Adipose tissue (tissue), 3 donors: ENCODE measurements around the gene ATG16L2. TPM values are rescaled to one million over a fixed set of nuclear protein-coding genes. Genes with fewer than 3 reads are reported as not detected.

Source experiments
- H3K27ac ChIP-seq: one replicate; pipeline ENCODE4 v1.5.1; 2013; ENCODE audit warnings: low read depth, low read length
- whole genome bisulfite sequencing, 3 donors: extraction: QIAGEN DNeasy Blood & Tissue Kit; methylation state at CpG; one replicate each; pipeline ENCODE4 v1.1.7; 2013; 5-methylcytosine and 5-hydroxymethylcytosine counted together
- polyA plus RNA-seq, 3 donors: library from polyadenylated mRNA; stranded (reverse); fragments of 200-250 nt; gene quantifications; one replicate each; pipeline ENCODE4 v1.2.3, GENCODE V29; 2013
- donor health status: healthy with polysubstance abuse.
- donor health status: Bipolar disorder and iron deficiency.
- donor health status: healthy.

Gene ATG16L2
- 10 to 100 TPM; 12.8 to 58.0 (median 26.1) TPM for polyA plus RNA-seq

GRCh38 chr11:72814286-72815109 lies at the start of gene ATG16L2:
Gene ATG16L2 (plus strand): TSS chr11:72814411. CDS start chr11:72814446, 35 bp downstream.
- peak within 1 kb of the TSS; percentile 85 for H3K27ac ChIP-seq
- WGBS, 3 donors: 0 to 1% (median 0%) methylated on average over 70 to 75 of the region's 75 CpGs

GRCh38 chr11:72764503-72764902 lies 49.7 kb upstream of the ATG16L2 start:
- H3K27ac ChIP-seq: no peak overlapping the region
- 65 to 85% (median 81%) methylated on average over 13 of the region's 13 CpGs for WGBS, 3 donors

- 65 to 89% (median 79%) methylated on average over 12 of the region's 12 CpGs for WGBS, 3 donors
- no peak overlapping the region for H3K27ac ChIP-seq
Observed at GRCh38 chr11:72766152-72766902, 47.9 kb upstream of the ATG16L2 start.

GRCh38 chr11:72767203-72768062 lies 46.8 kb upstream of the ATG16L2 start:
- 89 to 97% (median 92%) methylated on average over 4 of the region's 4 CpGs for WGBS, 3 donors
- no peak overlapping the region for H3K27ac ChIP-seq

- H3K27ac ChIP-seq: no peak overlapping the region
- 92 to 97% (median 93%) methylated on average over 3 of the region's 3 CpGs for WGBS, 3 donors
Observed at GRCh38 chr11:72768581-72768980, 45.6 kb upstream of the ATG16L2 start.

GRCh38 chr11:72769680-72770079 lies 44.5 kb upstream of the ATG16L2 start:
- 57 to 87% (median 83%) methylated on average over 4 of the region's 4 CpGs for WGBS, 3 donors
- no peak overlapping the region for H3K27ac ChIP-seq

- no peak overlapping the region for H3K27ac ChIP-seq
- WGBS, 3 donors: 76 to 94% (median 88%) methylated on average over 3 of the region's 3 CpGs
Observed at GRCh38 chr11:72770799-72771198, 43.4 kb upstream of the ATG16L2 start.

- no peak overlapping the region for H3K27ac ChIP-seq
- 65 to 70% (median 70%) methylated on average over 4 of the region's 4 CpGs for WGBS, 3 donors
Observed at GRCh38 chr11:72771507-72771906, 42.7 kb upstream of the ATG16L2 start.

GRCh38 chr11:72772059-72772458 lies 42.2 kb upstream of the ATG16L2 start:
- H3K27ac ChIP-seq: no peak overlapping the region
- 84 to 94% (median 92%) methylated on average over 12 of the region's 12 CpGs for whole genome bisulfite sequencing, 3 donors

GRCh38 chr11:72773291-72773690 lies 40.9 kb upstream of the ATG16L2 start:
- 20 to 59% (median 41%) methylated on average over 5 of the region's 5 CpGs for WGBS, 3 donors
- no peak overlapping the region for H3K27ac ChIP-seq

GRCh38 chr11:72773696-72774095 lies 40.5 kb upstream of the ATG16L2 start:
- no peak overlapping the region for H3K27ac ChIP-seq
- 48 to 80% (median 79%) methylated on average over 6 of the region's 6 CpGs for WGBS, 3 donors

GRCh38 chr11:72774499-72774898 lies 39.7 kb upstream of the ATG16L2 start:
- H3K27ac ChIP-seq: no peak overlapping the region
- 53 to 95% (median 89%) methylated on average over 6 of the region's 6 CpGs for WGBS, 3 donors

- WGBS, 3 donors: 77 to 95% (median 94%) methylated on average over 7 of the region's 7 CpGs
- no peak overlapping the region for H3K27ac ChIP-seq
Observed at GRCh38 chr11:72775288-72776110, 38.7 kb upstream of the ATG16L2 start.

- WGBS, 3 donors: 50 to 87% (median 85%) methylated on average over 9 of the region's 9 CpGs
- H3K27ac ChIP-seq: no peak overlapping the region
Observed at GRCh38 chr11:72776117-72776843, 37.9 kb upstream of the ATG16L2 start.

- 41 to 88% (median 83%) methylated on average over 6 to 7 of the region's 7 CpGs for WGBS, 3 donors
- H3K27ac ChIP-seq: no peak overlapping the region
Observed at GRCh38 chr11:72776844-72777754, 37.1 kb upstream of the ATG16L2 start.

- H3K27ac ChIP-seq: no peak overlapping the region
- 18 to 88% (median 81%) methylated on average over 5 of the region's 5 CpGs for WGBS, 3 donors
Observed at GRCh38 chr11:72777755-72778278, 36.4 kb upstream of the ATG16L2 start.
